ENCODE results near the gene STX12. TPM values are rescaled to one million over a fixed set of nuclear protein-coding genes. Genes with fewer than 3 reads are reported as not detected.
A peak's percentile ranks its signal among the peaks of the same experiment; 100 is the strongest.
"Not testable (repeated sequence)": the region's sequence is repeated elsewhere in the genome, so short reads cannot be mapped to it uniquely, and the experiment has no call there.

The STX12 gene
- total RNA-seq, 2 experiments from 2014 or later: 21.8 to 23.9 TPM

GRCh38 chr1:27831568-27832410 is 58.8 kb downstream of the STX12 start:
- H3K27ac Mint-ChIP-seq: peak overlapping the region; percentile 87
- ATAC-seq (no peak), DNase-seq (no peak)
- peak overlapping the region; percentile 95 for H3K4me3 Mint-ChIP-seq
- ChIA-PET CTCF (interaction anchor here (0.9 to 3.7 kb wide), 7 partner anchors 8 to 162 kb away, joined by 3 to 12 read pairs (median 4); partner anchors contain the start of gene FAM76A), POLR2A (interaction anchor here (1.0 to 2.1 kb wide), 5 partner anchors 9 to 127 kb away, joined by 3 to 11 read pairs (median 8); partner anchors contain the start of genes FAM76A and STX12)
- peaks cover 44% of the 10 kb centered on the region for H3K4me1 Mint-ChIP-seq (ENCODE audit: low read depth)
- no peaks in the 10 kb centered on the region for H3K9me3 Mint-ChIP-seq (ENCODE audit: insufficient read depth)
- peaks cover 37% of the 10 kb centered on the region for H3K36me3 Mint-ChIP-seq (ENCODE audit: low read depth)
- H3K27me3 Mint-ChIP-seq (ENCODE audit: low read depth): no peaks in the 10 kb centered on the region

GRCh38 chr1:27832762-27833161 is 59.7 kb downstream of the STX12 start:
- no peak overlapping the region for H3K27ac Mint-ChIP-seq
- H3K9me3 Mint-ChIP-seq (ENCODE audit: insufficient read depth): no peaks in the 10 kb centered on the region
- peaks cover 46% of the 10 kb centered on the region for H3K4me1 Mint-ChIP-seq (ENCODE audit: low read depth)
- no peak overlapping the region for H3K4me3 Mint-ChIP-seq
- no peak for ATAC-seq
- DNase-seq: no peak
- POLR2A ChIA-PET: no interaction called here
- CTCF ChIA-PET: interaction anchor here (0.5 to 3.7 kb wide), 5 partner anchors 12 to 568 kb away, joined by 3 to 12 read pairs (median 4); partner anchors contain the start of gene FAM76A
- no peaks in the 10 kb centered on the region for H3K27me3 Mint-ChIP-seq (ENCODE audit: low read depth)
- peaks cover 41% of the 10 kb centered on the region for H3K36me3 Mint-ChIP-seq (ENCODE audit: low read depth)

GRCh38 chr1:27833470-27833869 is 60.5 kb downstream of the STX12 start:
- H3K4me3 Mint-ChIP-seq: no peak overlapping the region

GRCh38 chr1:27835046-27835445 is 62.0 kb downstream of the STX12 start:
- H3K4me1 Mint-ChIP-seq (ENCODE audit: low read depth): peaks cover 40% of the 10 kb centered on the region
- H3K27ac Mint-ChIP-seq: no peak overlapping the region
- H3K27me3 Mint-ChIP-seq (ENCODE audit: low read depth): no peaks in the 10 kb centered on the region
- DNase-seq: no peak
- H3K36me3 Mint-ChIP-seq (ENCODE audit: low read depth): peaks cover 50% of the 10 kb centered on the region
- no peak overlapping the region for H3K4me3 Mint-ChIP-seq
- no peaks in the 10 kb centered on the region for H3K9me3 Mint-ChIP-seq (ENCODE audit: insufficient read depth)
- ChIA-PET CTCF (interaction anchor here (0.8 to 2.2 kb wide), 4 partner anchors 23 to 525 kb away, joined by 3 to 7 read pairs (median 4); no protein-coding TSS in a partner anchor), POLR2A (interaction anchor here (1.4 kb wide), 1 partner anchor 253 kb away, joined by 4 read pairs; the partner anchor contains the start of gene EYA3)
- no peak for ATAC-seq

More at GRCh38 chr1:27833470-27833869, 60.5 kb downstream of the STX12 start:
- ChIA-PET POLR2A (no interaction called here), CTCF (interaction anchor here (0.5 to 2.2 kb wide), 7 partner anchors 10 to 569 kb away, joined by 3 to 7 read pairs (median 3); no protein-coding TSS in a partner anchor)
- Mint-ChIP-seq H3K36me3 (ENCODE audit: low read depth) (peaks cover 41% of the 10 kb centered on the region), H3K27me3 (ENCODE audit: low read depth) (no peaks in the 10 kb centered on the region), H3K4me1 (ENCODE audit: low read depth) (peaks cover 46% of the 10 kb centered on the region), H3K27ac (no peak overlapping the region), H3K9me3 (ENCODE audit: insufficient read depth) (no peaks in the 10 kb centered on the region)
- ATAC-seq (no peak), DNase-seq (no peak)

GRCh38 chr1:27835501-27835900 is 62.5 kb downstream of the STX12 start:
- ChIA-PET CTCF (interaction anchor here (0.8 to 2.2 kb wide), 6 partner anchors 22 to 524 kb away, joined by 3 to 7 read pairs (median 4); no protein-coding TSS in a partner anchor), POLR2A (interaction anchor here (0.8 to 1.4 kb wide), 2 partner anchors 226 to 253 kb away, joined by 4 read pairs; partner anchors contain the start of gene EYA3)
- DNase-seq: no peak
- Mint-ChIP-seq H3K27me3 (ENCODE audit: low read depth) (no peaks in the 10 kb centered on the region), H3K9me3 (ENCODE audit: insufficient read depth) (no peaks in the 10 kb centered on the region), H3K36me3 (ENCODE audit: low read depth) (peaks cover 54% of the 10 kb centered on the region), H3K27ac (no peak overlapping the region), H3K4me3 (no peak overlapping the region), H3K4me1 (ENCODE audit: low read depth) (peaks cover 40% of the 10 kb centered on the region)
- no peak for ATAC-seq

GRCh38 chr1:27849951-27850350 is 76.9 kb downstream of the STX12 start:
- no peaks in the 10 kb centered on the region for H3K4me1 Mint-ChIP-seq (ENCODE audit: low read depth)
- no peaks in the 10 kb centered on the region for H3K27me3 Mint-ChIP-seq (ENCODE audit: low read depth)
- no peak overlapping the region for H3K27ac Mint-ChIP-seq
- H3K36me3 Mint-ChIP-seq (ENCODE audit: low read depth): peaks cover 51% of the 10 kb centered on the region
- POLR2A ChIA-PET: no interaction called here
- ATAC-seq (no peak), DNase-seq (no peak)
- CTCF ChIA-PET: interaction anchor here (3.0 kb wide), 1 partner anchor 7 kb away, joined by 11 read pairs; no protein-coding TSS in a partner anchor
- no peak overlapping the region for H3K4me3 Mint-ChIP-seq
- H3K9me3 Mint-ChIP-seq (ENCODE audit: insufficient read depth): no peaks in the 10 kb centered on the region

GRCh38 chr1:27855085-27855484 is 82.1 kb downstream of the STX12 start:
- Mint-ChIP-seq H3K36me3 (ENCODE audit: low read depth) (peaks cover 17% of the 10 kb centered on the region), H3K9me3 (ENCODE audit: insufficient read depth) (no peaks in the 10 kb centered on the region), H3K27me3 (ENCODE audit: low read depth) (no peaks in the 10 kb centered on the region), H3K4me1 (ENCODE audit: low read depth) (peaks cover 15% of the 10 kb centered on the region), H3K27ac (no peak overlapping the region), H3K4me3 (no peak overlapping the region)
- no peak for DNase-seq
- ATAC-seq: no peak
- POLR2A ChIA-PET: no interaction called here
- CTCF ChIA-PET: no interaction called here

GRCh38 chr1:27856561-27857343 is 83.7 kb downstream of the STX12 start:
- H3K4me3 Mint-ChIP-seq: no peak overlapping the region
- DNase-seq (no peak), ATAC-seq (no peak)
- no peaks in the 10 kb centered on the region for H3K27me3 Mint-ChIP-seq (ENCODE audit: low read depth)
- H3K36me3 Mint-ChIP-seq (ENCODE audit: low read depth): peaks cover 2% of the 10 kb centered on the region
- no peaks in the 10 kb centered on the region for H3K9me3 Mint-ChIP-seq (ENCODE audit: insufficient read depth)
- peak overlapping the region; percentile 13 for H3K27ac Mint-ChIP-seq
- ChIA-PET POLR2A (no interaction called here), CTCF (interaction anchor here (0.9 to 3.1 kb wide), 21 partner anchors 8 to 352 kb away, joined by 3 to 41 read pairs (median 7); partner anchors contain the start of gene EYA3)
- H3K4me1 Mint-ChIP-seq (ENCODE audit: low read depth): peaks cover 15% of the 10 kb centered on the region

GRCh38 chr1:27857552-27857951 is 84.5 kb downstream of the STX12 start:
- CTCF ChIA-PET: interaction anchor here (0.6 to 3.1 kb wide), 32 partner anchors 9 to 351 kb away, joined by 3 to 41 read pairs (median 4); partner anchors contain the start of genes EYA3 and THEMIS2
- H3K27me3 Mint-ChIP-seq (ENCODE audit: low read depth); H3K4me3 Mint-ChIP-seq: not testable (repeated sequence)

GRCh38 chr1:27858072-27858948 is 85.3 kb downstream of the STX12 start:
- Mint-ChIP-seq H3K4me1 (ENCODE audit: low read depth) (peaks cover 22% of the 10 kb centered on the region), H3K27ac (peak overlapping the region; percentile 80), H3K4me3 (no peak overlapping the region), H3K9me3 (ENCODE audit: insufficient read depth) (no peaks in the 10 kb centered on the region), H3K36me3 (ENCODE audit: low read depth) (no peaks in the 10 kb centered on the region), H3K27me3 (ENCODE audit: low read depth) (no peaks in the 10 kb centered on the region)
- ChIA-PET CTCF (interaction anchor here (0.6 to 3.1 kb wide), 34 partner anchors 8 to 351 kb away, joined by 3 to 41 read pairs (median 4); partner anchors contain the start of genes EYA3 and THEMIS2), POLR2A (no interaction called here)
- ATAC-seq: peak; percentile 96
- DNase-seq: peak; percentile 90

More at GRCh38 chr1:27857552-27857951, 84.5 kb downstream of the STX12 start:
- H3K4me1 Mint-ChIP-seq (ENCODE audit: low read depth): peaks cover 15% of the 10 kb centered on the region
- H3K36me3 Mint-ChIP-seq (ENCODE audit: low read depth); DNase-seq; H3K27ac Mint-ChIP-seq; POLR2A ChIA-PET; H3K9me3 Mint-ChIP-seq (ENCODE audit: insufficient read depth); ATAC-seq: not testable (repeated sequence)
